Sigmoid colon (tissue), 4 donors: ENCODE data around the gene CABP4.

Experiments used
- CTCF ChIP-seq, 4 experiments: fragments of 450-650 bp in 3 of 4; fragments of 200-600 bp in 1 of 4; IDR thresholded peaks; one replicate each; pipeline ENCODE4 v1.5.1; 2016 to 2019; ENCODE audit warnings: antibody characterized with exemption in 4 of 4, mild to moderate bottlenecking in 3 of 4, moderate library complexity in 2 of 4
- EP300 ChIP-seq, 4 donors: sonication (generic); formaldehyde crosslinking; IDR thresholded peaks; one replicate each; pipeline ENCODE4 v1.6.1; 2017; ENCODE audit warnings: antibody characterized with exemption in 4 of 4
- POLR2A ChIP-seq, 2 donors: fragments of 450-650 bp; IDR thresholded peaks; one replicate each; pipeline ENCODE4 v1.6.1; 2016; ENCODE audit warnings: antibody characterized with exemption in 2 of 2, mild to moderate bottlenecking in 2 of 2, moderate library complexity in 2 of 2
- POLR2AphosphoS5 ChIP-seq, 4 donors: sonication (generic); formaldehyde crosslinking; IDR thresholded peaks; one replicate each; pipeline ENCODE4 v1.6.1; 2017; ENCODE audit warnings: antibody characterized with exemption in 4 of 4

GRCh38 chr11:67423466-67423865 lies 31.7 kb upstream of the CABP4 start:
- TF ChIP-seq CTCF (IDR thresholded peaks at IDR 0.05) (no peak), POLR2A (IDR thresholded peaks at IDR 0.05) (no peak), POLR2AphosphoS5 (IDR thresholded peaks at IDR 0.05) (no peak), EP300 (IDR thresholded peaks at IDR 0.05) (no peak)
